ENCODE measurements around the gene LDLRAD3.

DNA sequence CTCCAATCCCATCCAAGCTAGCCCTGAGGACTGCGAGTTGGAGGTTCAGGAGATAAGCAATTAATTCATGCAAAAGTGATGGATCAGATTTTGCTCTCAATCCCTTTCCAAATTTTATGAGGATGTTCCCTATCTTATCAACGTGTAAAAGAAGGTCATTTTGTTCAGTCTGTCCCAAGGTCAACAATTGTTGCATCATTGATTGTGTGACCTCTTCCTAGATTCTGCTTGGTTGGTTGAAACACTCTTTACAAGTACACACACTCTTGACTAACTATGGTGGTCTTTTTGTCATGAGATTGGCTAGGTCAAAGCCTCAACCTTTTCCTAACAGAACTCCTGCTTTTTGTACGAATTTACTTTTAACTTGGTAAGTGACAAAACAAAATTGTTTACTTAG, 303.6 kb downstream of the LDLRAD3 start:
- TF ChIP-seq, protein P1, sequence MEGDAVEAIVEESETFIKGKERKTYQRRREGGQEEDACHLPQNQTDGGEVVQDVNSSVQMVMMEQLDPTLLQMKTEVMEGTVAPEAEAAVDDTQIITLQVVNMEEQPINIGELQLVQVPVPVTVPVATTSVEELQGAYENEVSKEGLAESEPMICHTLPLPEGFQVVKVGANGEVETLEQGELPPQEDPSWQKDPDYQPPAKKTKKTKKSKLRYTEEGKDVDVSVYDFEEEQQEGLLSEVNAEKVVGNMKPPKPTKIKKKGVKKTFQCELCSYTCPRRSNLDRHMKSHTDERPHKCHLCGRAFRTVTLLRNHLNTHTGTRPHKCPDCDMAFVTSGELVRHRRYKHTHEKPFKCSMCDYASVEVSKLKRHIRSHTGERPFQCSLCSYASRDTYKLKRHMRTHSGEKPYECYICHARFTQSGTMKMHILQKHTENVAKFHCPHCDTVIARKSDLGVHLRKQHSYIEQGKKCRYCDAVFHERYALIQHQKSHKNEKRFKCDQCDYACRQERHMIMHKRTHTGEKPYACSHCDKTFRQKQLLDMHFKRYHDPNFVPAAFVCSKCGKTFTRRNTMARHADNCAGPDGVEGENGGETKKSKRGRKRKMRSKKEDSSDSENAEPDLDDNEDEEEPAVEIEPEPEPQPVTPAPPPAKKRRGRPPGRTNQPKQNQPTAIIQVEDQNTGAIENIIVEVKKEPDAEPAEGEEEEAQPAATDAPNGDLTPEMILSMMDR (IDR thresholded peaks at IDR 0.05; ENCODE audit: borderline replicate concordance, extremely low read depth, low read length, poor library complexity, severe bottlenecking) = no peak
- no peak for TF ChIP-seq EZH2 (IDR thresholded peaks at IDR 0.05; ENCODE audit: borderline replicate concordance, low read depth, low read length, severe bottlenecking)

All from DND-41 (cell line).